PFSK-1 (cell line): Measurements from ENCODE around the gene LHX5.

Experiments
- FOXP2 ChIP-seq: optimal IDR thresholded peaks from 2 replicates; pipeline ENCODE3; 2011; ENCODE audit warnings: borderline replicate concordance, control low read depth, inconsistent platforms; ENCODE audit not compliant: insufficient read depth; ENCODE audit errors: extremely low read length, extremely low read depth
- POLR2AphosphoS5 ChIP-seq: IDR thresholded peaks from 2 replicates; pipeline ENCODE4 v1.6.1; 2012; ENCODE audit warnings: low read depth, mild to moderate bottlenecking, control low read depth, low read length, moderate library complexity
- SIN3A ChIP-seq: IDR thresholded peaks from 2 replicates; pipeline ENCODE4 v1.6.1; 2012; ENCODE audit warnings: mild to moderate bottlenecking, low read length, moderate library complexity, borderline replicate concordance; ENCODE audit not compliant: insufficient read depth
- TAF1 ChIP-seq: IDR thresholded peaks from 2 replicates; pipeline ENCODE4 v1.6.1; 2012; ENCODE audit warnings: low read length, control low read depth, borderline replicate concordance; ENCODE audit not compliant: insufficient read depth
- TF ChIP-seq, protein P1 (sequence below), 2 experiments: IDR thresholded peaks; 2 replicates each; pipeline versions ENCODE4 v1.6.1 to v1.8.0; 2011 to 2012; ENCODE audit warnings: low read depth in 2 of 2, low read length in 2 of 2, control low read depth in 1 of 2, inconsistent platforms in 1 of 2, mild to moderate bottlenecking in 1 of 2, moderate library complexity in 1 of 2; ENCODE audit not compliant: insufficient read depth in 1 of 2

The LHX5 gene

GRCh38 chr12:113439301-113439597 is 32.4 kb downstream of the LHX5 start:
- TF ChIP-seq SIN3A (no peak), TAF1 (no peak), POLR2AphosphoS5 (no peak)

- TF ChIP-seq FOXP2 (no peak), TAF1 (no peak), SIN3A (no peak), POLR2AphosphoS5 (no peak)
- TF ChIP-seq, protein P1, sequence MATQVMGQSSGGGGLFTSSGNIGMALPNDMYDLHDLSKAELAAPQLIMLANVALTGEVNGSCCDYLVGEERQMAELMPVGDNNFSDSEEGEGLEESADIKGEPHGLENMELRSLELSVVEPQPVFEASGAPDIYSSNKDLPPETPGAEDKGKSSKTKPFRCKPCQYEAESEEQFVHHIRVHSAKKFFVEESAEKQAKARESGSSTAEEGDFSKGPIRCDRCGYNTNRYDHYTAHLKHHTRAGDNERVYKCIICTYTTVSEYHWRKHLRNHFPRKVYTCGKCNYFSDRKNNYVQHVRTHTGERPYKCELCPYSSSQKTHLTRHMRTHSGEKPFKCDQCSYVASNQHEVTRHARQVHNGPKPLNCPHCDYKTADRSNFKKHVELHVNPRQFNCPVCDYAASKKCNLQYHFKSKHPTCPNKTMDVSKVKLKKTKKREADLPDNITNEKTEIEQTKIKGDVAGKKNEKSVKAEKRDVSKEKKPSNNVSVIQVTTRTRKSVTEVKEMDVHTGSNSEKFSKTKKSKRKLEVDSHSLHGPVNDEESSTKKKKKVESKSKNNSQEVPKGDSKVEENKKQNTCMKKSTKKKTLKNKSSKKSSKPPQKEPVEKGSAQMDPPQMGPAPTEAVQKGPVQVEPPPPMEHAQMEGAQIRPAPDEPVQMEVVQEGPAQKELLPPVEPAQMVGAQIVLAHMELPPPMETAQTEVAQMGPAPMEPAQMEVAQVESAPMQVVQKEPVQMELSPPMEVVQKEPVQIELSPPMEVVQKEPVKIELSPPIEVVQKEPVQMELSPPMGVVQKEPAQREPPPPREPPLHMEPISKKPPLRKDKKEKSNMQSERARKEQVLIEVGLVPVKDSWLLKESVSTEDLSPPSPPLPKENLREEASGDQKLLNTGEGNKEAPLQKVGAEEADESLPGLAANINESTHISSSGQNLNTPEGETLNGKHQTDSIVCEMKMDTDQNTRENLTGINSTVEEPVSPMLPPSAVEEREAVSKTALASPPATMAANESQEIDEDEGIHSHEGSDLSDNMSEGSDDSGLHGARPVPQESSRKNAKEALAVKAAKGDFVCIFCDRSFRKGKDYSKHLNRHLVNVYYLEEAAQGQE (IDR thresholded peaks at IDR 0.05; ENCODE audit: insufficient read depth in 1 of 2, low read depth in 2 of 2, low read length in 2 of 2) = no peak
Measured at GRCh38 chr12:113438523-113439300, 33.0 kb downstream of the LHX5 start.

DNA sequence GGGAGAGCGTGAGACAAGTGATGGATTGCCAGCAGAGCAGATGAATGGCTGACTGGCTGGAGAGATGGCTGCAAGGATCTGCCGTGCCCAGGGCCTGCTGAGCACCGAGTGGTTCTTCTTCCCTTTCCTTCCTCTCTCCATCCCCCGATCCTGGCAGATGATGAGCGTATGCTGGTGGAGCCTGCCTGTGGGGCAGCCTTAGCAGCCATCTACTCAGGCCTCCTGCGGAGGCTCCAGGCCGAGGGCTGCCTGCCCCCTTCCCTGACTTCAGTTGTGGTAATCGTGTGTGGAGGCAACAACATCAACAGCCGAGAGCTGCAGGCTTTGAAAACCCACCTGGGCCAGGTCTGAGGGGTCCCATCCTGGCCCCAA is 34.0 kb downstream of the LHX5 start:
- TF ChIP-seq SIN3A (no peak), FOXP2 (no peak), POLR2AphosphoS5 (no peak)
- TF ChIP-seq, protein P1 (IDR thresholded peaks at IDR 0.05; ENCODE audit: insufficient read depth in 1 of 2, low read depth in 2 of 2, low read length in 2 of 2) = no peak

- no peak for TF ChIP-seq POLR2AphosphoS5
- TF ChIP-seq, protein P1 (IDR thresholded peaks at IDR 0.05; ENCODE audit: insufficient read depth in 1 of 2, low read depth in 2 of 2, low read length in 2 of 2) = no peak
- TF ChIP-seq FOXP2 = no peak
- no peak for TF ChIP-seq SIN3A
- TF ChIP-seq TAF1 = no peak
Measured at GRCh38 chr12:113436993-113437728, 34.5 kb downstream of the LHX5 start.

- TF ChIP-seq SIN3A (no peak), TAF1 (no peak), FOXP2 (no peak), POLR2AphosphoS5 (no peak)
- TF ChIP-seq, protein P1 (IDR thresholded peaks at IDR 0.05; ENCODE audit: insufficient read depth in 1 of 2, low read depth in 2 of 2, low read length in 2 of 2) = no peak
Measured at GRCh38 chr12:113436586-113436985, 35.1 kb downstream of the LHX5 start.
